ENCODE results near the gene TOGARAM2. TPM values are rescaled to one million over a fixed set of nuclear protein-coding genes. Genes with fewer than 3 reads are reported as not detected.

The TOGARAM2 gene
- total RNA-seq, 4 donors from 2014 or later, result 6.0 to 35.0 (median 19.5) TPM

- H3K4me1 ChIP-seq, result peaks cover 0 to 4% (median 0%) of the 10 kb centered on the region in 4 donors
- H3K36me3 ChIP-seq, result peaks cover 0 to 4% (median 0%) of the 10 kb centered on the region in 3 donors
- H3K27me3 ChIP-seq, result no peaks in the 10 kb centered on the region
- no peak overlapping the region for H3K27ac ChIP-seq
- H3K4me3 ChIP-seq, result no peak overlapping the region
- DNase-seq (ENCODE audit: low spot score in 2 of 2), result no peak
- no peak for TF ChIP-seq EP300 (IDR thresholded peaks at IDR 0.05)
- no peak for TF ChIP-seq POLR2A (IDR thresholded peaks at IDR 0.05)
- TF ChIP-seq, protein P1, sequence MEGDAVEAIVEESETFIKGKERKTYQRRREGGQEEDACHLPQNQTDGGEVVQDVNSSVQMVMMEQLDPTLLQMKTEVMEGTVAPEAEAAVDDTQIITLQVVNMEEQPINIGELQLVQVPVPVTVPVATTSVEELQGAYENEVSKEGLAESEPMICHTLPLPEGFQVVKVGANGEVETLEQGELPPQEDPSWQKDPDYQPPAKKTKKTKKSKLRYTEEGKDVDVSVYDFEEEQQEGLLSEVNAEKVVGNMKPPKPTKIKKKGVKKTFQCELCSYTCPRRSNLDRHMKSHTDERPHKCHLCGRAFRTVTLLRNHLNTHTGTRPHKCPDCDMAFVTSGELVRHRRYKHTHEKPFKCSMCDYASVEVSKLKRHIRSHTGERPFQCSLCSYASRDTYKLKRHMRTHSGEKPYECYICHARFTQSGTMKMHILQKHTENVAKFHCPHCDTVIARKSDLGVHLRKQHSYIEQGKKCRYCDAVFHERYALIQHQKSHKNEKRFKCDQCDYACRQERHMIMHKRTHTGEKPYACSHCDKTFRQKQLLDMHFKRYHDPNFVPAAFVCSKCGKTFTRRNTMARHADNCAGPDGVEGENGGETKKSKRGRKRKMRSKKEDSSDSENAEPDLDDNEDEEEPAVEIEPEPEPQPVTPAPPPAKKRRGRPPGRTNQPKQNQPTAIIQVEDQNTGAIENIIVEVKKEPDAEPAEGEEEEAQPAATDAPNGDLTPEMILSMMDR (IDR thresholded peaks at IDR 0.05), result no peak
- no peaks in the 10 kb centered on the region for H3K9me3 ChIP-seq
Measured at GRCh38 chr2:29031046-29031445, 49.9 kb downstream of the TOGARAM2 start.

DNA sequence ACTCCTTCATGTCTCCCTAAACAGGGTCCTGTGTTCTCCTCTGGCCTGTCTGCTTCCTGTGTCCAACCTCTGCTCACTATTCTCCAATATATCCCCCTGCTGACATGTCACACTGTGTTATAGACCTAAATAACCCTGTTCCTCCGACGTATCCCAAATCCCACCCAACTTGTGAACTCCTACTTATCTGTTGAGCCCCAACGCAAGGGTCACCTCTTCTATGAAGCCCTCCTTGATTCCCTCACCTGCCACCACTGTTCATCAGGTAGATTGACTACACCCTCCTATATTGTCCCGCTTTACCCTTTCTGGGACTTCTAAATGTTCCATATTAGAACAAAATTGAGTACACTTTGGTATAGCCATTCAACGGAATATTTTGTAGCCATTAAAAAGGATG lies 51.1 kb downstream of the TOGARAM2 start:
- no peak for DNase-seq (ENCODE audit: low spot score in 2 of 2)
- Histone ChIP-seq H3K27me3 (no peaks in the 10 kb centered on the region), H3K9me3 (no peaks in the 10 kb centered on the region), H3K36me3 (no peaks in the 10 kb centered on the region), H3K4me3 (no peak overlapping the region), H3K4me1 (peaks cover 0 to 4% (median 0%) of the 10 kb centered on the region in 4 donors), H3K27ac (no peak overlapping the region)
- 96 to 97% methylated on average over 5 of the region's 5 CpGs for WGBS, 2 donors
- TF ChIP-seq POLR2A (IDR thresholded peaks at IDR 0.05) (no peak), EP300 (IDR thresholded peaks at IDR 0.05) (no peak)
- TF ChIP-seq, protein P1 (IDR thresholded peaks at IDR 0.05), result no peak

- WGBS, 2 donors, result 65 to 83% methylated on average over 2 of the region's 2 CpGs
- TF ChIP-seq, protein P1 (IDR thresholded peaks at IDR 0.05), result no peak
- no peak for TF ChIP-seq POLR2A (IDR thresholded peaks at IDR 0.05)
- no peak for TF ChIP-seq EP300 (IDR thresholded peaks at IDR 0.05)
- Histone ChIP-seq H3K4me1 (peaks cover 0 to 4% (median 0%) of the 10 kb centered on the region in 4 donors), H3K27me3 (no peaks in the 10 kb centered on the region), H3K27ac (peak overlapping the region in 1 of 4 donors; percentile 20), H3K4me3 (no peak overlapping the region), H3K36me3 (no peaks in the 10 kb centered on the region), H3K9me3 (no peaks in the 10 kb centered on the region)
- no peak for DNase-seq (ENCODE audit: low spot score in 2 of 2)
Measured at GRCh38 chr2:29033172-29033571, 52.1 kb downstream of the TOGARAM2 start.

DNA sequence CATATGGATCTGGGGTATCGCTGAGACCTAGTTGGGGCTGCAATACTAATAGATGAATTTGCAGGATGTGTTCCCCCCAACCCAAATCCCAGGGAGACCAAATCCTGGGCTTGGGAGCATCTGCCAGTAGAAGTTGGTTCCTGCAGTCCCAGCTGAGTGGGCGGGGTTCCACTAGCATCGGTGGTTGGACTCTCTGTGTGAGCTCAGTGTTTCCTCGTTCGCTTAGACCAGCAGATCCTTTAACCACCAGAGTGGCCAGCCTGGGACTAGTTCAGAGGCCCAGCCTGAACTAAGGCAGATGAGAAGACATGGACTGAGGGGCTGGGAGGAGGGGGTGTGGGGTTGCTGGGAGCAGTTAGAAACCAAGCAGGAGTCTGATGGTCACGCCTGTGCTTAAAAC lies 52.6 kb downstream of the TOGARAM2 start:
- TF ChIP-seq, protein P1 (IDR thresholded peaks at IDR 0.05), result no peak
- no peak for DNase-seq (ENCODE audit: low spot score in 2 of 2)
- 63 to 70% methylated on average over 5 to 6 of the region's 6 CpGs for WGBS, 2 donors
- no peak overlapping the region for H3K4me3 ChIP-seq
- no peaks in the 10 kb centered on the region for H3K36me3 ChIP-seq
- H3K27me3 ChIP-seq, result no peaks in the 10 kb centered on the region
- no peak overlapping the region for H3K27ac ChIP-seq
- H3K4me1 ChIP-seq, result peaks cover 0 to 4% (median 0%) of the 10 kb centered on the region in 4 donors
- no peaks in the 10 kb centered on the region for H3K9me3 ChIP-seq

DNA sequence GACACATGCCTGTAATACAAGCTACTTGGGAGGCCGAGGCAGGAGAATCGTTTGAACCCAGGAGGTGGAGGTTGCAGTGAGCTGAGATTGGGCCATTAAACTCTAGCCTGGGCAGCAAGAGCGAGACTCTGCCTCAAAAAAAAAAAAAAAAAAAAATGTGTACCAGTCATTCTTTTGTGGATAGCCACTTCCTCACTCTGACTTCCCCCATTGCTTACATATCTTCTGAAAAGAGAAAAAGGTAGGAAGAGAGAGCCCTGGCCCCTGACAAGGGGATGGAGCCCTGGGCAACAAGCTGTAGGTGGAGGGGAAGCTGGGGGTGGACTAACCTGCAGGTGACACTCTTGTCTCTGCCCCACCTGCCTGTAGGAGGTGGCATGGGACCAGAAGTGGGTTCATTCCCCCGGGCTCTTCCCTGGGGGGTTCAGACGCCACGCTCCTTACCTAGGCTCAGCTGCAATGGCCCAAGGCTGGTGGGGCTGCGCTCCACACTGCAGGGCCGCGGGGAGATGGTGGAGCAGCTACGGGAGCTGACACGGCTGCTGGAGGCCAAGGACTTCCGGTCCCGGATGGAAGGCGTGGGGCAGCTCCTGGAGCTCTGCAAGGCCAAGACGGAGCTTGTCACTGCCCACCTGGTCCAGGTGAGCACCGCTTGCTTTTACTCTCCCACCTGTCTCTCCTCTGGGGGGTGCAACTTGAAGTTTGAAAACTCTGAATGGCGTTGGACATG lies 54.1 kb downstream of the TOGARAM2 start:
- TF ChIP-seq POLR2A (IDR thresholded peaks at IDR 0.05) (no peak), EP300 (IDR thresholded peaks at IDR 0.05) (no peak)
- TF ChIP-seq, protein P1 (IDR thresholded peaks at IDR 0.05), result no peak
- Histone ChIP-seq H3K36me3 (no peaks in the 10 kb centered on the region), H3K4me1 (peaks cover 0 to 4% (median 0%) of the 10 kb centered on the region in 4 donors), H3K9me3 (no peaks in the 10 kb centered on the region), H3K4me3 (no peak overlapping the region), H3K27me3 (no peaks in the 10 kb centered on the region), H3K27ac (no peak overlapping the region)
- 92 to 95% methylated on average over 17 of the region's 17 CpGs for WGBS, 2 donors
- no peak for DNase-seq (ENCODE audit: low spot score in 2 of 2)
